NCI-H82 treated with DMSO at 0.1 percent for 48 hours (cell line): ENCODE data around the gene RYK.
A peak's percentile ranks its signal among the peaks of the same experiment; 100 is the strongest.
"Not testable (repeated sequence)": the region's sequence is repeated elsewhere in the genome, so short reads cannot be mapped to it uniquely, and the experiment has no call there.

ENCODE experiments used
- DNase-seq: peaks from one replicate; lab custom pipeline; 2025; ENCODE audit not compliant: unreplicated experiment; lab: John Stamatoyannopoulos, UW

RYK gene

GRCh38 chr3:134250717-134251220, at the start of gene RYK:
Gene RYK (minus strand): TSS chr3:134250859. CDS start chr3:134250654, 205 bp downstream.
- peak; percentile 49 for DNase-seq

GRCh38 chr3:134299888-134300206, 49.2 kb upstream of the RYK start:
- DNase-seq = no peak

- no peak for DNase-seq
Observed at GRCh38 chr3:134299185-134299887, 48.7 kb upstream of the RYK start.

- no peak for DNase-seq
Observed at GRCh38 chr3:134298249-134298648, 47.6 kb upstream of the RYK start.

GRCh38 chr3:134296616-134297015, 46.0 kb upstream of the RYK start:
- DNase-seq = no peak

- DNase-seq = no peak
Observed at GRCh38 chr3:134295930-134296329, 45.3 kb upstream of the RYK start.

GRCh38 chr3:134294302-134295280, 43.9 kb upstream of the RYK start:
- DNase-seq = no peak

GRCh38 chr3:134291319-134292254, 40.9 kb upstream of the RYK start:
- no peak for DNase-seq

- no peak for DNase-seq
Observed at GRCh38 chr3:134287512-134287911, 36.9 kb upstream of the RYK start.

GRCh38 chr3:134284438-134284837, 33.8 kb upstream of the RYK start:
- no peak for DNase-seq

GRCh38 chr3:134282659-134283047, 32.0 kb upstream of the RYK start:
- no peak for DNase-seq

GRCh38 chr3:134281912-134282658, 31.4 kb upstream of the RYK start:
- no peak for DNase-seq

GRCh38 chr3:134279466-134279865, 28.8 kb upstream of the RYK start:
- DNase-seq = no peak

- no peak for DNase-seq
Observed at GRCh38 chr3:134277066-134277660, 26.5 kb upstream of the RYK start.

GRCh38 chr3:134276086-134276485, 25.4 kb upstream of the RYK start:
- no peak for DNase-seq

GRCh38 chr3:134275110-134275509, 24.5 kb upstream of the RYK start:
- DNase-seq = not testable (repeated sequence)

- DNase-seq = no peak
Observed at GRCh38 chr3:134274571-134274970, 23.9 kb upstream of the RYK start.

GRCh38 chr3:134267996-134268395, 17.3 kb upstream of the RYK start:
- no peak for DNase-seq

- DNase-seq = no peak
Observed at GRCh38 chr3:134260987-134261386, 10.3 kb upstream of the RYK start.
